ENCODE measurements around the gene FANCM.

The FANCM gene

DNA sequence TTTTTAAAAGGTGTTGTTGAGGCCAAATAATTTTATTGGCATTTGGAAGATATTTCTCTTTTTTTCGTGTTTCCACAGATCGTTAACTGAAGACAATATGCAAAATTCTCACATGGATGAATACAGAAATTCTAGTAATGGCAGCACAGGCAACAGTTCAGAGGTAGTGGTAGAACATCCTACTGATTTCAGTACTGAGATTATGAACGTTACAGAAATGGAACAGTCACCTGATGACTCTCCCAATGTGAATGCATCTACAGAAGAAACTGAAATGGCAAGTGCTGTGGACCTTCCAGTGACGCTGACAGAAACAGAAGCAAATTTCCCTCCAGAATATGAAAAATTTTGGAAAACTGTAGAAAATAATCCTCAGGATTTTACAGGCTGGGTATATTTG is 40.6 kb upstream of the FANCM start:
- POLR2A ChIA-PET: no interaction called here
- DNase-seq (ENCODE audit: extremely low spot score): no peak
- TF ChIP-seq ZNF384 (IDR thresholded peaks at IDR 0.05) (no peak), ELF4 (IDR thresholded peaks at IDR 0.05) (no peak), TARDBP (IDR thresholded peaks at IDR 0.05) (no peak), BHLHE40 (IDR thresholded peaks at IDR 0.05; ENCODE audit: borderline replicate concordance) (no peak), SUZ12 (IDR thresholded peaks at IDR 0.05) (no peak), HDGF (IDR thresholded peaks at IDR 0.05; ENCODE audit: borderline replicate concordance) (no peak), LEF1 (IDR thresholded peaks at IDR 0.05; ENCODE audit: borderline replicate concordance) (no peak), ARNT (IDR thresholded peaks at IDR 0.05) (no peak), FOXA1 (IDR thresholded peaks at IDR 0.05) (no peak), SP1 (IDR thresholded peaks at IDR 0.05) (no peak), FOXM1 (IDR thresholded peaks at IDR 0.05; ENCODE audit: borderline replicate concordance) (no peak), NFRKB (IDR thresholded peaks at IDR 0.05) (no peak), L3MBTL2 (conservative IDR thresholded peaks at IDR 0.05) (no peak), CTBP1 (IDR thresholded peaks at IDR 0.05; ENCODE audit: borderline replicate concordance) (no peak), PKNOX1 (IDR thresholded peaks at IDR 0.05) (no peak)
- CTCF ChIA-PET: no interaction called here

DNA sequence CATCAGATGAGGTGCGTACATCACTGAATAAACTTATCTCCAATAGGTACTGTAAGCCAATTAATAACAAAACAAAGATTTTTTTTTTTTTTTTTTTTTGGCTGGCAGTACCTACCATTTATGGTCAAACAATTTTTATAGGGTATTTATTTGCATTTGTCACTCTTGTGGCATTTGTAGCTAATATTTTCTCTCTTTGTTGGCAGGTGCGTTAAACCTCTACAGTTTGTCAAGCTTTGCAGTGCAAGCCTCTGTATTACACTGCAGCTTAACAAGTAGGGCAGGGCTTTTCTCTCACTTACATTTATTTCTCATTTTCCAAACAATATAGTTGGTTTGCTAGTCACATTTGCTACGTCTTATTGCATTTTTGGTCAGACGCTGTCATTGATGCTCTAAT is 39.5 kb upstream of the FANCM start:
- ChIA-PET POLR2A (no interaction called here), CTCF (no interaction called here)
- no peak for TF ChIP-seq ELF4 (IDR thresholded peaks at IDR 0.05)
- TF ChIP-seq LEF1 (IDR thresholded peaks at IDR 0.05; ENCODE audit: borderline replicate concordance): no peak
- TF ChIP-seq HDGF (IDR thresholded peaks at IDR 0.05; ENCODE audit: borderline replicate concordance): no peak
- TF ChIP-seq FOXK2 (IDR thresholded peaks at IDR 0.05): no peak
- no peak for TF ChIP-seq FOXA1 (IDR thresholded peaks at IDR 0.05)
- TF ChIP-seq NFRKB (IDR thresholded peaks at IDR 0.05): no peak
- TF ChIP-seq ZNF384 (IDR thresholded peaks at IDR 0.05): no peak
- TF ChIP-seq ARNT (IDR thresholded peaks at IDR 0.05): no peak
- no peak for TF ChIP-seq FOXM1 (IDR thresholded peaks at IDR 0.05; ENCODE audit: borderline replicate concordance)
- TF ChIP-seq TARDBP (IDR thresholded peaks at IDR 0.05): no peak
- no peak for TF ChIP-seq BHLHE40 (IDR thresholded peaks at IDR 0.05; ENCODE audit: borderline replicate concordance)
- TF ChIP-seq CTBP1 (IDR thresholded peaks at IDR 0.05; ENCODE audit: borderline replicate concordance): no peak
- TF ChIP-seq SUZ12 (IDR thresholded peaks at IDR 0.05): no peak
- TF ChIP-seq L3MBTL2 (conservative IDR thresholded peaks at IDR 0.05): no peak
- no peak for TF ChIP-seq SP1 (IDR thresholded peaks at IDR 0.05)
- TF ChIP-seq PKNOX1 (IDR thresholded peaks at IDR 0.05): no peak
- DNase-seq (ENCODE audit: extremely low spot score): no peak

- no peak for DNase-seq (ENCODE audit: extremely low spot score)
- CTCF ChIA-PET: no interaction called here
- POLR2A ChIA-PET: no interaction called here
- TF ChIP-seq CTBP1 (IDR thresholded peaks at IDR 0.05; ENCODE audit: borderline replicate concordance) (no peak), SP1 (IDR thresholded peaks at IDR 0.05) (no peak), ELF4 (IDR thresholded peaks at IDR 0.05) (no peak)
Observed at GRCh38 chr14:45103806-45104205, 31.9 kb upstream of the FANCM start.

- no peak for DNase-seq (ENCODE audit: extremely low spot score)
- POLR2A ChIA-PET: no interaction called here
- TF ChIP-seq BHLHE40 (IDR thresholded peaks at IDR 0.05; ENCODE audit: borderline replicate concordance): no peak
- no peak for TF ChIP-seq L3MBTL2 (conservative IDR thresholded peaks at IDR 0.05)
- TF ChIP-seq HDGF (IDR thresholded peaks at IDR 0.05; ENCODE audit: borderline replicate concordance): no peak
- no peak for TF ChIP-seq NFRKB (IDR thresholded peaks at IDR 0.05)
- TF ChIP-seq ZNF384 (IDR thresholded peaks at IDR 0.05): no peak
- no peak for TF ChIP-seq LEF1 (IDR thresholded peaks at IDR 0.05; ENCODE audit: borderline replicate concordance)
- no peak for TF ChIP-seq FOXK2 (IDR thresholded peaks at IDR 0.05)
- TF ChIP-seq TARDBP (IDR thresholded peaks at IDR 0.05): no peak
- no peak for TF ChIP-seq ARNT (IDR thresholded peaks at IDR 0.05)
- no peak for TF ChIP-seq FOXA1 (IDR thresholded peaks at IDR 0.05)
- no peak for TF ChIP-seq CTBP1 (IDR thresholded peaks at IDR 0.05; ENCODE audit: borderline replicate concordance)
- no peak for TF ChIP-seq FOXM1 (IDR thresholded peaks at IDR 0.05; ENCODE audit: borderline replicate concordance)
- no peak for TF ChIP-seq SUZ12 (IDR thresholded peaks at IDR 0.05)
- TF ChIP-seq PKNOX1 (IDR thresholded peaks at IDR 0.05): no peak
- no peak for TF ChIP-seq ELF4 (IDR thresholded peaks at IDR 0.05)
- TF ChIP-seq SP1 (IDR thresholded peaks at IDR 0.05): no peak
- CTCF ChIA-PET: no interaction called here
Observed at GRCh38 chr14:45104561-45104960, 31.2 kb upstream of the FANCM start.

DNA sequence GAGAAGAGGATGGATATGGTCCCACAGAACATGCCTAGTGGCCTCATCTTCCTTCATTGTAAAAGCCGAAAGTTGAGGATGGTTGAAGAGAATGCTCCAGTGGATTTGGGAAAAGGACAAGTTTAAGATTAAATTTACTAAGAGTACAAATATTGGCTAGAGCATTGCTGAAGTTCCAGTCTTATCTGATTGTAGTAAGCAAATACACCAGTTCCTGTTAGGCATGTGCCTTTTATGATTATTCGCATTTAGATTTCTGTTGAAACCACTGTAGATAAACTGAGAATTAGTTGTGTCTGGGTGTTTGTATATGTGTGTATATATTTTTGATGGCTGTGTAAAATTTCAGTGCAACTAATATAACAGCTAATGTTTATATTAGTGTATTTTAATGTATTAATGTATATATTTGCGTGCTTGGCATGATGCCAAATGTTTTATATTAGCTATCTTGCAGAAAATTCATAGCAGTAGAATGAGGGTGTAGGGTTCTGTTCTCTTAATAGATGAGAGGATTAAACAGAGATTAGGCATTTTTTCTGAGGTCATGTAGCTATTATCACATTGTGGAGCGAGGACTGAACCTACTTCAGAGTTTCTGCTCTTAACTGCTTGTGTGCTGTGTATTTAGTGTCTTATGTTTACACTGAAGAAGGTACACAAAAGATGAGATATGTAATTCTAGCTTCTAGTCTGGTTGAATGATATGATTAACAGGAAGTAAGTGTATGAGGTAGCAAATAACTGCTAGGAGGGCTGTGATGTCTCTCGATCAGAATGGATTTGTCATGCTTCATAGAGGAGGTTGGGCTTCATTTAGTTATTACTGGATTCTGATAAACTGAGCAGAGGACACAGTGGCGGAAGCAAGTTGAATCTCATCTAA is 22.6 kb upstream of the FANCM start:
- no peak for DNase-seq (ENCODE audit: extremely low spot score)
- CTCF ChIA-PET: no interaction called here
- POLR2A ChIA-PET: interaction anchor here (3.3 kb wide), 1 partner anchor 21 kb away, joined by 11 read pairs; the partner anchor contains the start of gene FKBP3
- TF ChIP-seq L3MBTL2 (conservative IDR thresholded peaks at IDR 0.05): no peak
- TF ChIP-seq ELF4 (IDR thresholded peaks at IDR 0.05): no peak
- TF ChIP-seq ARNT (IDR thresholded peaks at IDR 0.05): no peak
- TF ChIP-seq FOXK2 (IDR thresholded peaks at IDR 0.05): no peak
- no peak for TF ChIP-seq ZNF384 (IDR thresholded peaks at IDR 0.05)
- TF ChIP-seq CTBP1 (IDR thresholded peaks at IDR 0.05; ENCODE audit: borderline replicate concordance): no peak
- TF ChIP-seq FOXA1 (IDR thresholded peaks at IDR 0.05): no peak
- TF ChIP-seq BHLHE40 (IDR thresholded peaks at IDR 0.05; ENCODE audit: borderline replicate concordance): no peak
- TF ChIP-seq SUZ12 (IDR thresholded peaks at IDR 0.05): no peak
- TF ChIP-seq PKNOX1 (IDR thresholded peaks at IDR 0.05): no peak
- no peak for TF ChIP-seq NFRKB (IDR thresholded peaks at IDR 0.05)
- no peak for TF ChIP-seq SP1 (IDR thresholded peaks at IDR 0.05)
- TF ChIP-seq FOXM1 (IDR thresholded peaks at IDR 0.05; ENCODE audit: borderline replicate concordance): no peak
- TF ChIP-seq LEF1 (IDR thresholded peaks at IDR 0.05; ENCODE audit: borderline replicate concordance): no peak
